Gastroesophageal sphincter (tissue), 3 donors: ENCODE data around the gene AGFG1.

Experiments used
- CTCF ChIP-seq, 4 experiments: fragments of 200-600 bp in 2 of 4; fragments of 450-650 bp in 2 of 4; sonication (generic) in 1 of 4; IDR thresholded peaks; one replicate each; pipeline ENCODE4 v1.5.1; 2017 to 2019; ENCODE audit warnings: antibody characterized with exemption in 4 of 4, mild to moderate bottlenecking in 2 of 4, moderate library complexity in 2 of 4
- EP300 ChIP-seq: sonication (generic); formaldehyde crosslinking; IDR thresholded peaks from one replicate; pipeline ENCODE4 v1.6.1; 2017; ENCODE audit warnings: antibody characterized with exemption, mild to moderate bottlenecking
- POLR2A ChIP-seq, 2 donors: fragments of 450-650 bp; IDR thresholded peaks; one replicate each; pipeline ENCODE4 v1.6.1; 2017; ENCODE audit warnings: antibody characterized with exemption in 2 of 2, mild to moderate bottlenecking in 2 of 2, moderate library complexity in 1 of 2

- TF ChIP-seq EP300: no peak
- TF ChIP-seq CTCF (IDR thresholded peaks at IDR 0.05): no peak
- no peak for TF ChIP-seq POLR2A (IDR thresholded peaks at IDR 0.05)
Observed at GRCh38 chr2:227577555-227577954, 105.6 kb downstream of the AGFG1 start.
